HEK293T (cell line): ENCODE results near the gene NOCT.

Experiments
- ARNT ChIP-seq: fragments of 450-650 bp; IDR thresholded peaks from 2 replicates; pipeline ENCODE4 v1.6.1; 2017; ENCODE audit warnings: mild to moderate bottlenecking
- BHLHE40 ChIP-seq: fragments of 450-650 bp; IDR thresholded peaks from 2 replicates; pipeline ENCODE4 v1.6.1; 2016; ENCODE audit warnings: mild to moderate bottlenecking, moderate library complexity, borderline replicate concordance
- ELF4 ChIP-seq: fragments of 450-650 bp; IDR thresholded peaks from 2 replicates; pipeline ENCODE4 v1.6.1; 2017; ENCODE audit warnings: antibody characterized with exemption
- FOXA1 ChIP-seq: fragments of 450-650 bp; IDR thresholded peaks from 2 replicates; pipeline ENCODE4 v1.6.1; 2016; ENCODE audit warnings: mild to moderate bottlenecking
- HDGF ChIP-seq: fragments of 450-650 bp; IDR thresholded peaks from 2 replicates; pipeline ENCODE4 v1.6.1; 2017; ENCODE audit warnings: antibody characterized with exemption, borderline replicate concordance
- SP1 ChIP-seq: fragments of 450-650 bp; IDR thresholded peaks from 2 replicates; pipeline ENCODE4 v1.6.1; 2017
- SUZ12 ChIP-seq: fragments of 450-650 bp; IDR thresholded peaks from 2 replicates; pipeline ENCODE4 v1.6.1; 2016; ENCODE audit warnings: mild to moderate bottlenecking
- TARDBP ChIP-seq: fragments of 450-650 bp; IDR thresholded peaks from 2 replicates; pipeline ENCODE4 v1.6.1; 2016

DNA sequence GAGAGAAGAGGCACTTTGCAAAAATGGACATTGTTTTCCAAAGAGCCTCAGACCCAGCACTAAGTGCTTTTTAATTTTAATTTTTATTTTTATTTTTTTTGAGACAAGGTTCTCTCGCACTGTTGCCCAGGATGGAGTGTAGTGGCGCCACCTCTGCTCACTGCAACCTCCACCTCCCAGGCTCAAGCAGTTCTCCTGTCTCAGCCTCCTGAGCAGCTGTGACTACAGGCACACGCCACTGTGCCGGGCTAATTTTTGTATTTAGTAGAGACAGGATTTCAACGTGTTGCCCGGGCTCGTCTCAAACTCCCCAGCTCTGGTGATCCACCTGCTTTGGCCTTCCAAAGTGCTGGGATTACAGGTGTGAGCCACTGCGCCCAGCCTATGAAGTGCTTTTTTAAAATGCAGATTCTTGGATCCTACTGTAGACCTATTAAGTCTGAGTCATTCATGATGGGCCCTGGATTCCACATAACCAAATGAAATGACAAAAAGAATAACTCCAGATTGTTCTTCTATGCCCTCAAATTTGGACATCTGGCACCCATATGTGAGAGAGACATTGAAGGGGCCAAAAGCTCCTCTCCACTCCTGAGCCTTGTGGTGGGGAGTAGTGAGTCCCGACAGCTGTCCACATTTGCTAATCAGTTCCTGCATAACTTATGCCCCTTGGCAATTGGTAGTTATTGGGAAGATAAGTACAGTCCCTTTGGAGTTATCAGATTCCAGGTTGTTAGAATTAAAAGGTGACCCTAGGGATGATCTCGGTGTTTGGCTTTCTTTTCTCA, 3.6 kb downstream of the NOCT start:
- no peak for TF ChIP-seq ELF4
- no peak for TF ChIP-seq BHLHE40
- no peak for TF ChIP-seq TARDBP
- no peak for TF ChIP-seq FOXA1
- no peak for TF ChIP-seq HDGF
- TF ChIP-seq SP1, result no peak
- no peak for TF ChIP-seq SUZ12
- TF ChIP-seq ARNT, result no peak
